Stimulated activated CD4-positive, alpha-beta T cell treated with anti-CD3 and anti-CD28 coated beads, TNF-alpha, amount 100 ng/mL, for 24 hours (primary cell): ENCODE results near the gene FIBCD1.

Experiments
- DNase-seq, 3 experiments: peaks; one replicate each; pipeline ENCODE4 v3.0.0-alpha.2; 2020; ENCODE audit warnings: low read depth in 3 of 3

The FIBCD1 gene

DNA sequence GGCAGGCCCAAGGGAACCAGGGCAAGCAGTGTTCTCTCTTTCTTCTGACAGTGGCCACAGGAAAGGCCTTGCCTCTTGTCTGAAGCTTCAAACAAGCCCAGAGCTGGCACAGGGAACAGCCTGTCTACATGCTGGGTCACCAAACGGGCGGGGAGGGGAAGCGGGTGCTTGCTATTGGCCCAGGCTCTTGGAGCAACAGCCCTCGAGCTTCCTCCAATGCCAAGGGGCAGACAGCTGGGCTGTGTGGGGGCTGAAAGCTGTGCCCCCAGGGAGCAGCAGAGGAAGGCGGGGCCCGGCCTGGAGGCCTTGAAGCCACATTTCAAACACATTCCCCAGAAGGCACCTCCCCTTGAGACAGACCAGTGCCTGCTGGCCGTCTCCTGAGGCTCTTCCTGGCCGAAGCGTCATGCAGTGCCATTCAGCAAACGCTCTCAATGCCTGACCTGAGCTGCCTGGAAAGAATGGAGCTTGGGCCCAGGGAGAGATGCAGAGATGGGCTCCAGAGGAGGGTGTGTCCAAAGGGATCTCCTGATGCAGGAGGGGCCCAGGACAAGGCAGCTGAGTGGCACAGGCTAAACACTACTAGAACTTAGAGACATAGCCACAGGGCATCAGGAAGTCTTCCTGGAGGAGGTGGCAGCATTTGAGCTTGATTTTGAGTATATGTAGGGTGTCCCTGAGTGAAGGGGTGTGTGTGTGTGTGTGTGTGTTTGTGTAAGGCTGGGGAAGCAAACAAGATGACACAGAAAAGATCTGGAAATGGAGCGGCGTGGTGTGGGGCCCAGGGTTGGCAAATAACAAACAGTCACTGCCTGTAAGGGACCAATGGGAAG is 2.5 kb downstream of the FIBCD1 start:
- no peak for DNase-seq

DNA sequence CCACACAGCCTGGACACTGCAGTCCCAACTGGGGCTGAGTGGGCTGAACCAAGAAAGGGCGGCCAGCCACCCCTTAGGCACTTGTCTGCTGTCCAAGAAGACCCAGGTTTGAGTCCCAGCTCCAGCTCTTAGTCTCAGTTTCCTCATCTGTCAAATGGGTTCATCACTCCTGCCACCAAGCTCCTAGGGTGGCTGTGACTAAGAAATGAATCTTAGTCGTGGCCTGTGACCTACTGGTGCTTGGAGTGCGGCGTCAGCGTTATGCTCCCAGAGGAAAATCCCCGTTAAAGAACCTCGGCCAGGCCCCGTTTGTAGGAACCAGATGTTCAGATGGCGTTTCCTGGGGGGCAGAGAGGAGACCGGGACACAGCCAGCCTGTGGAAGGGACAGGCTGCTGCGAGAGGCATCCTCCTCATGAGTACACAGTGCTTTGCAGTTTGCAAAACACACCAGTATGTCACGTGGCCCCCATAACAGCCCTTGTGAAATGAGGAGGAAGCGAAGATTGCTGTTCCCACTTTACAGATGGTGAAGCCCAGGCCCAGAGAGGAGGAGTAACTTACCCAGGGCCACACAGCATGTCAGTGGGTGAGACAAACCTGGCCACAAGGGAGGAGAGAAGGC is 3.3 kb downstream of the FIBCD1 start:
- no peak for DNase-seq

DNA sequence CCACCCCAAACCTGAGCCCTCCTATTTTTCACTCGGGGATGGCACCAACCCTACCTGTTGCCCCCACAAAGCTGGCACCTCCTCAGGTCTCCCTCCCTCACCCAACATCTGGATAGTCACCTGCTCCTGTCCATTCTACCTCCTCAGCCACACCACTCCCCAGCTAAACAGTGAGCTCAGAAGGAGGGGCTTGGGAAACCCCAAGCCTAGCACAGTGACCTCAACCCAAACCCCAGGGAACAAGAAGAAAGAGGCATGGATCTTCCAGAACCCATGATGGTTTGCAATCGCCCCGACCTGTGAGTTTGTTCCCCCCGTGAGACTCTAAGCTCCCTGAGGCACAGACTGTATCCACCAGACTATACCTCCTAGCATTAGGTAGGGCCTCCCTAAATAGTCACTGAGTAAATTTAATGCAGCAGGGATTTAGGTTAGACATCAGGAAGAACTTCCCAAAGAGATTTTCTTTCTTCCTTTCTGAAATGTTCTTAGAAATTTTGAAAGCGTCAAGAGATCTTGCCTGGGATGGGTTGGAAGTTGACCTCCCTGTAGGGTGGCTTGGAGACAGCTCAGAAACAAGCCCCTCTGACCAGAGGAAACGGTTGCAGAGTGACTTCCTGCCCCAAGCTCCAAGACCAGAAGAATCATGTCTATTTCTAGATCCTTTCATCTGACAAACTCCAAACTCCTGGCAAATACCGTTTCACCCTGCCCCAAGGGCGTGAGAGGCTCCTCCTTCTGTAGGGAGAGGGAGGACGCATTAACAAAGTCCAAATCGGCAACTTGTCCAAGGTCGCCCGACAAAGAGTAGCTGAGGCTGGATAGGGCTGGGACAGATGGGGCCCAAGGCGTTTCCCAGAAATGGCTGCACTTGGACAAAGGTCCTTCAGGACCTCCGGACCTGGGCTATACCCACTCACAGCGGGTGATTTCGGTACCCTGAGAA is 4.1 kb downstream of the FIBCD1 start:
- no peak for DNase-seq

DNA sequence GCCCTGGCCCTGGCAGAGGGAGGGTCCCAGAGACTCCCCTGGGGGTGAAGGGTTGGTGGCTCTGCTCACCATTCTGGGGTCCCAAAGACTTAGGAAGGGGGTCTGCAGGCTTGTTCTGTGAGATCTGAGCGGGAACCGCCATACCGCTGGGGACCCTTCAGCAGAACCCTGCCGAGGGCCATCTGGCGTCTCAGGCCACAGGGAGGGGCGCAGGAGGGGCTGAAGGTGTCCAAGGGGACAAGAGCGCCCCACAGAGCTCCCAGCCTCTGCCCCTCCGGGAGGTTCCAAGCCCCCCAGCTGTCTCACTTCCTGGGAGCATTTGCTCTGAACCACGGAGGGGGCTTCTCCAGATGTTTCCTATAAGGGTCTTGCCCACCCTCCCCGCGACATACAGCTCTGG is 4.8 kb downstream of the FIBCD1 start:
- no peak for DNase-seq

DNA sequence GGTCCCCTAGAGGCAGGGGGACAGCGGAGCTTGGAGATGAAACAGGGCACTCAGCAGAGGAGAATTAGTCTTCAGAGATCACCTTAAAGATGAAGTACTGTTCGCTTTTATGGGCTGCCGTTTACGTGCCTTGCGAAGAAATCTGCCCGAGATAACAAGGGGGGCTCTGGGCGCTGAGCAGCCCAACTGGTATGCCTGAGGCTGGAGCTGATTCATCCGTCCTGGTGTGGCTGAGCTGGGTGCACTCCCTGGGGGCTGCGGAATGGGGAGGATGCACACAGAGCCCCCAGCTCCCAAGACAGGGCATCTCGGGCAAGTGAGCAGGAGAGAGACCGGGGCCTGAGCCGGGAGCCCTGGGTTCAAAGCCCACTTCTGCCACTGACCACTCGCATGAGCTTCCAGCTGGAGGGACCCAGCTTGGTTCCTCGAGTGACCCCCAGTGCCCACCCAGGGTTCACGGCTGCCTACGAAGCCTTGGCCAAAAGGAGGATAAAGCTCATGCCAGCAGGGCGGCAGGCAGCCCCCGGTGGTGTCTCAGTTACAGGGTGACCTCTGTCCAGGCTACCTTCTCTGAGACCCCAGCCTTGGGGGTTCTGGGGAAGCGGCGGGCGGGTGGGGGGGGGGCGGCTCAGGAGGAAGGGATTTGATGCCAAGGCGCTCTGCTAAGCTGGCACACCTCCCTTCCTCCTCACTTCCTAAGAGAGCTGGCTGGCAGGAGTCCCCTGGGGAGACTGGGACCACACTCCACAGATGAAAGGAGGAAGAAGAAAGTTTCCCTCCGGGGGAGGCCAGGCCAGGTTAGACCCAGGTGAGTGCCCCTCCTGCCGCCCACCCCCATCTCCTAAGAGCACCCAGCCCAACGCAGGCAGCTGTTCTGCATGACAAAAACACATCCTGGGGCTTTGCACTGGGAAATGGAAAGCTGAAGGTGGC is 5.7 kb downstream of the FIBCD1 start:
- DNase-seq = no peak

DNA sequence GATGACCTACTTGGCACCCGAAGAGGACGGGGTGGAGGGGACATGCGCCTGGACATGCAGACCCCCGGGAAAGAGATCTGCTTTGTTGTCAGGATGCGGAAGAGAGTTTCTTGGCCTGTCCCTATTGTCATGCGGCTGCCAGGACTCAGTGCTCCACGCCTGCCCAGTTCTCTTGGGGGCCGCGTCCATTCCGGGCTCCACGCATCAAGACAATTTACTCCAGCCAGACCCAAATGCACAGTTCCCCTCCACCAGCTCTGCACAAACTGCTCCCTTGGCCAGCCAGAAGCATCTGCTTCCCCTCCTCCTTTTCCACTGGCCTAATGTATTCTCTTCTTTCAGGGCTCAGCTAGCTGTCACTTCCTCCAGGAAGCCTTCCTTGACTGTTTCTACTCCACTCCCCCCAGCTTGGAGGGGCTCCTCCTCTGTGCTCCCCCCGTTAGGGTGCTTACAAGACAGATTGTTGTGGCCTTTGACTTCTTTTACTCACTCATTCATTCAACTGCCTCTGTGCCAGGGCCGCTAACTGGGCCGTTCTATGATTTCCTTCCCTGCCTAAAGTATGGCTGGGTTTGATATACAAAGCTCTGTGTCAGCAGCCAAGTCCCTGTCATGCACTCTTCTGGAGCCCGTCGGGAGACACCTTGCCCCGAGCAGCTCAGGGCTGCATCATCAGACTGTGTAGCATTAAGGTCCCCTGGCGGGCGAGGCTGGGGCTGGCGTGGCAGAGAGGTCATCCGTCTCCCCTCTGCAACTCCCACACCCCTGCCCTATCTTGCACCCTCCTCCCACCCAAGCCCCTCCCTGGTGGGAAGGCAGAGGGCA is 6.6 kb downstream of the FIBCD1 start:
- DNase-seq = no peak

DNA sequence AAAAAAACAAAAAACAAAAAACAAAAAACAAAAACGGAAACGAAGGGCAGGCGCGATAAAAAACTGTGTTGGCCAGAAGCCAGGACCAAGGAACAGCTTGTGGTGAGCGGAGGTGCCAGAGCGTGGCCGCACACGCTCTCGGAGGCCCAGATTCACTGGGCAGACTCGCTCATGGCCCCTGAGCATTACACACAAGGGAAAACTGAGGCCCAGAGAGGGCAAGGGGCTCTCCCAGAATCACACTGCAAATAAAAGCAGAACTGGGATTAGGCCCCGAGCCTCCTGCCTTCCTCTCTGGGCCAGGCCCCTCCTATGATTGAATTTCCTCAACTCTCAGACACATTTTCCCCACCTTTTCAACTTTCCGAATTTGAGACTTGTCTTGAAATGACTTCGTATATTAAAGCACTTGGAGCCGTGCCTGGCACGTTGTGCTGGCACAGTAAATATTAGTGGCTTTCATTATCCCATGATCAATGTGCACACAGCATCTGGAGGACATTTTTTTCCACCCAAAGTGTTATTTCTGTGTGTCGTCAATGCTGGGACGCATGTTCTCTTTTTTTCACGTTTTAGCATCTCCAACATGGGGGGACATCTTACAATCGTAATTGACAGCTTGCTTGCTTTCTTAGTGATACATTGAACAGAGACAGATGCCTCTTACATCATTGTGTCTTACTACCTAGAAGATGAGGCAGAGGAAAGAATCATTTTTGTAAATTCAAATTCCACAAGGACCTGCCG is 7.4 kb downstream of the FIBCD1 start:
- DNase-seq = no peak

DNA sequence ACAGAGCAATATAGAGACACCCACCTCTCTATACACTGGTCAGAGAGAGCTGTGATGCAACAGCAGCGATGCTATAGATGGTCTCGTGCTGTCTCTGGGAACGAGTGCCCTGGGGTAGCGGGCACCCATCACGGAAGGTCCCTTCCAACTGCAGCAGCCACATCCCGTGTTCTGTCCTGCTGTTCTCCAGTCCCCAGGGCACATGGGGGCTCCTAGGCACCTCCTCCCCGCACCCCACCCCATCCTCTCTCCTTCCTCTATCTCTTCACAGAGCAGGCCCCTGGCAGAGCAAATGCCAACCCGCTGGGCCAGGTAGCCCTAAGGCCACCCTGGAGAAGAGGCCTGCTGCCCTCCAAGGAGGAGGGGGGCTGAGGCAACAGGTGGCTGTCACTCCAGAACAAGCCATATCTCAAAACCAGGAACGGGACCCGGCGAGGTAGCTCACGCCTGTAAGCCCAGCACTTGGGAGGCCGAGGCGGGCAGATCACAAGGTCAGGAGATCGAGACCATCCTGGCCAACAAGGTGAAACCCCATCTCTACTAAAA is 8.2 kb downstream of the FIBCD1 start:
- no peak for DNase-seq

DNA sequence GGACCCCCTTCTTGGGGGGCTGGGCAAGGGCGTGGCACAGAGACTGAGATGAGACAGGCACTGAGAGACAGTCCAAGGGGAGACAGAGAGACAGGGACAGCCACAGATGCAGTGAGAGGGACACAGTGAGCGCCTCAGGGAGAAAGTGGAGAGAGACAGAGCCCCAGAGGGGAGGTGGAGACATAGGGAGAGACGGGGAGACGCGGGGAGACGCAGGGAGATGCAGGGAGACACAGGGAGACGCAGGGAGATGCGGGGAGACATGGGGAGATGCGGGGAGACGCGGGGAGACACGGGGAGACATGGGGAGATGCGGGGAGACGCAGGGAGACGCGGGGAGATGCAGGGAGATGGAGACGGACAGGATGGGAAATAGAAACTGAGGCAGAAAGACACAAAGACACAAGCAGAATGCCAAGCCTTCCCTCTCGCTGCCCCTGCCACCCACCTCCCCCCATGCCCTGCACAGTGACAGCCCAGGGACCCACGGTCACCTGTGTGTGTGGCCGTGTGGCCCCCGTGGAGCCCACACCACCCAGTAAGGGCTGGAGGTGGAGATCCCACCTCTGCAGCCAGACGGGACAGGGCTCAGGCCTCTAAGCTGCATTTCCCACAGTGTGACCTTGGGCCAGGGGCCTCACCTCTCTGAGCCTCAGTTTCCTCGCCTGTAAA is 8.8 kb downstream of the FIBCD1 start:
- no peak for DNase-seq

DNA sequence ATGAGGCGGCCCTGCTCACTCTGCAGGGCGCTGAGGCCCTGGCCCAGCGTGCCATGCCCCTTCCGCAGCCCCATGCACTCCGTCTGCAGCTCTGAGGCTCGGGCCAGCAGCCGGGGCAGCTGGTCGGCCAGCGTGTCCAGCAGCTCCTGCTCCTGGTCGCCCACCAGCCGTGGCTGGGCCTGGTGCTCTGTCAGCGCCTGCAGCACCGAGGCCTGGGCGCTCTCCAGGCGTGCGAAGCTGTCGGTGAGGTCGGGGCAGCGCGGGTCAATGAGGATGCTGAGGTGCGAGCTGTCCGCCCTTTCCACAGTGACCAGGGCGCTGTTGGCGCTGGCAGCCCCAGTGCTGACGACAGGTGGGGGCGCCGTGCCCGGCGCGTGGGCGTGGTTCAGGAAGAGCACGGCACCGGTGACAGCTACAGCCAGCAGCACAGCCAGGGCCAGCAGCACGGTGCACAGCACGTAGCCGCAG is 9.4 kb downstream of the FIBCD1 start:
- DNase-seq = no peak

DNA sequence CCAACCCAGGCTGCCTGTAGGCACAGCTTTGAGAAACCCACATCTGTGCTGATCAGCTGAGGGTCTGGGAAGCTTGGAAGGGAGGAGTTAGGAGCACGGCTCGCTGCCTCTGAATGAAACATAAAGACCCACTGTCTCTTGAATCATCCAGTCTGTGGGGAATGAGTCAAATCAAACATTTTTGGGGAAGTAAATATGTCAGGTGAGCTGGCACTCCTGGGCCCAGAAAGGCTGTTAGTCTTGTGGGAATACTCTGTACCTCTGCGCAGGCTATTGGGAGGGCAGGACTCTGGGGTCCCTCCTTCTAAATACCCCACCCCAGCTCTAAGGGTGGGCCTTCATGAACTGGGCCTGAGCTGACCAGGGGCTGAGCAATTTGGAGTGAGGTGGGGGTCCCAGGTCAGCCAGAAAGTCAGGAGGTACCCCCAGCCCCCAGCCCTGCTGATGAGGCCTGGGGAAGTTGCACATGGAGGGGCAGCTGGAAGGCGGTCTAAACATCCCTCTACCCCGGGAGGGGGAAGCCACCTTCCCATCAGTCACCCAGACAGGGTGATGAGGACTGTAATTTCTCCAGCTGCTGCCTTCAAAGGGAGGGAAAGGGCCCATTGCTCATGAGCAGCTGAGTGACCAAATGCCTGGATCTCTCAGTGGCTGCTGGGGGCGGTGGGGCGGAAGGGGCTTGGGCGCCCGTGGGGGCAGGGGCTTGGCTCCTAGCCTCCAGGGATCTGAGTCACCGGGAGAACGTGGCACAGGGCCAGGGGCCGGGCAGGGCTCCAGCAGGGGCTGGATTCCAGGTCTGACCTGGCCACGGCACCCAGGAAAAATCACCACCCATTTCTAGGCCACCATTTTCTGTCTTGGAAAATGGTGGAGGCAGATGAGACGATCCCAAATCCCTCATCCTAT is 10.8 kb downstream of the FIBCD1 start:
- no peak for DNase-seq

DNA sequence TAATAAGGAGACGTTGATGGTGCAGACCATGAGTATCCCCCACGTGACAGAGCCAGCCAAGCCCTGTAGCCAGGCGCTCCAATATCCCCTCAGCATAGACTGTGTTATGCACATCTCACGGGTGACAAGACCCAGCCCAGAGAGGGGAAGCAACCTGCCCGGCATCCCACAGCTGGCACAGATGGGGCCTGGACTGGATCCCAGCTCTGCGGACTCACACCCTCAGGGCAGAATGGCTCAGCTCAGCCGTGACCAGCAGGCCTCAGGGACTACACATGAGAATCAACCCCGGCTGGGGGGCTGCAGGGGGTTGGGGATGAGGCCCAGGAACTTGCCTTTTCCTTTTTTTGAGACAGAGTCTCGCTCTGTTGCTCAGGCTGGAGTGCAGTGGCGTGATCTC is 11.7 kb downstream of the FIBCD1 start:
- DNase-seq = no peak

DNA sequence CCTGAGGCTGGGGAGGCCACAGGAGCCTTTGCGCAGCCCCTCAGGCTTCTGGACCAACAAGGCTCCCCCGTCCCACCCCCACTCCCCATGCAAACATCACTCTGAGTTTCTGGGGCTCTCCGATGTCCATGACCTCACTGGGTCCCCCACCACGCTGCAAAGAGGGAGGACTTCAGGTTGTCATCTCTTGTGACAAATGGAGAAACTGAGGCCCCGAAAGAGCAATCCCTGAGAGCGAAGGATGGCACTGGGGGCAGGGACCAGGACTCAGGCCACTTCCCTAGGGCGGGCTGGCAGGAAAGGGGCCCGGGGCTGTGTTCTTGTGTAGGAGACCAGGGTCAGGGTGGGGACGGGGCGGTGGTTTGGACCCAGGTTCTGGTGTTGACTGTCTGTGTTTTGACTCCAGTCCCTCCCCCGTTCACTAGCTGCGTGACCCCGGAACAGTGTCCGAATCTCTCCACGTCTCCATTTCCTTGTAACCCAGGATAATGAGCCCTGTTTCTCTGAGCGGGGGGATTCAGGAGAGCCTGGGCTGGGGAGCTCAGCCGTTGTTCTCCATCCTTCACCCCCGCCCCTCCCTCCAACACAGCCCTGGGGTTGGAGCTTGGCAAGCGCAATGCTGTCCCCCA is 13.9 kb downstream of the FIBCD1 start:
- DNase-seq = no peak

DNA sequence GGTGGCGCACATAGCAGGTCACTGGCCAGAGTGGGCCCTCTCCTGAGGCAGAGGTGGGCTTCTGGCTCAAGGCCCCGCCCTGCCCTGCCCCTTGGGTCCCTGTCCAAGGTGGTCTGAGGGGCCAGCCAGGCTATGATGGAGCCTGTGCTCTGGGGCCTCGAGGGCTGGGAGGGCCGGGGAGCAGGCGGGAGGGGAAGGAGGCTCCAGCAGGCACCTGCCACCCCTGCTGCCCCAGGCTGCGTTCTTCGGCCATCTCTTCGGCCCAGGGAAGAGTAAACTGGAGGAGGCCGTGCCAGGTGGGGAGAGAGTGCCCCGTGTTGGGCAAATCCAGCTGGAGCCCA is 14.6 kb downstream of the FIBCD1 start:
- DNase-seq = no peak

DNA sequence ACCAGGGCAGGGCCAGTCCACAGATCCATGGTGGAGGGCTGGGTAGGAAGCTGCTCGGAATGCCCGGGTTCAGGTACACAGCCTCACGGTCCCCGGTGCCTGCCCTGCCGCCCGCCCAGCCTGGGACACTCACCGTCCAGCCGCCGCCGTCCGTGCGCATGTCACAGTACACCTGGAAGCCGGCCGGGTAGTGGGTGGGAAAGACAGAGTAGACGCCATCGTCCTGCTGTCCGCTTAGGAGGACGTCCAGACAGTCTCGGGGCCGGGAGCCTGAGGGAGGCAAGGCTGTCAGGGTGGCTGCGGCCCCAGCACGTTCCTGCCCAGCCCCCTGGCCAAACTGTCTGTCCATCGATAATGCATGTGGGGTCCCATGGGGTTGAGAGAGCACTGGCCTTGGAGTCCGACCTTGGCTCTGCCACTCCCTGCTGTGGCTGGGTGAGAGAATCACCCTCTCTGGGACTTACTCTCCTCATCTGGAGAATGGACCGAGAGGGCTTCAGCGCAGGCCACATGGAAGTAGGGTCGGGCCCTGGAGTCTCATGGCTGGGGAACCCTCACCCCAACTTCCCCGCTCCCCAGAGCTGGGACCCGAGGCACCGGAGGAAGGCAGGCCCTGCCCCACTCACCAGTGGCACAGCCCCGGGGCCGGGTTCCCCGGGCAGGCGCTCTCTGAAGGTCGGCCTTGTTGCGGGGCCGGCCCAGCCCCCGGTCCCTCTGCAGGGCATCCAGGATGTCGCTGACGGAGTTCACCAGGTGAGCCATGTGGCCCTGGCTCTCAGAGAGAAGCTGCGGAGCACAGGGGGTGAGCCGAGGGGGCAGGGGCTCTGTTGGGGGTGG is 15.2 kb downstream of the FIBCD1 start:
- DNase-seq = no peak

DNA sequence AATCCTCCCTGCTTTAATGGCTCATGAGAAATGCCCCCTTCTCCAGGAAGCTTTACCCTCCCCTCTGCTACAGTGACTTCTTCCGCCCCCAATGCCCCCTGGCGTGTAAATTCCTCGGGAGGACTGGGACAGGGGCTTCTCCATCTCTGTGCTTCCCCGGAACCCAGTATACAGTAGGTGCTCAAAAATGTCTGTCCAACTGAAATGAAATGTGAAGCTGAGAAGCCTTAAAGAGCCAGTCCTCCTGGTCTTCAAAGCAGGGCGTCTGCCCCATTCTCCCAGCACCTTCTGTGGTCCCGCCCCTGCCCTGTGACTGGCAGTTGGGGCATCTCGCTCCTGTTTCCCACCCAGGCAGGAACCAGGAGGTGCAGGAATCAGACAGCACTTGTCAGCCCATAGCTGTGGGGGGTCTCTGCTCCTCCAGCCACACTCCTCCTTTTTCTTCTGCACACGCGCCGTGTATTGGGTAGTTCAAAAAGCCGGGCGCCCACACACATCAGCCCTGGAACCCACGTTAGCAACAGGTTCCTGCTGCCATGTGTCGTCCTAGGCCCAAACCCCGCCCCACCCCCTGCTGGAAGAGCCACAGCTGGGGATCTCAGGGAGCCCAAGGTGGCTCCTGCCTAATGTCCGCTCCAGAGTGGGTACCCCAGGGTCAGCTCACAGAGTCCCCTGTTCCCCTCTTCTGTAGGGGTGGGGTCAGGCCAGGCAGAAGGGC is 16.0 kb downstream of the FIBCD1 start:
- DNase-seq = no peak
